Activated CD4-positive, alpha-beta T cell treated with anti-CD3 and anti-CD28 coated beads for 48 hours (primary cell): ENCODE results near the gene GPHN.
"Not testable (repeated sequence)": the region's sequence is repeated elsewhere in the genome, so short reads cannot be mapped to it uniquely, and the experiment has no call there.

Experiments used
- DNase-seq: peaks from one replicate; pipeline ENCODE4 v3.0.0-alpha.2; 2020

The GPHN gene

GRCh38 chr14:66503532-66503931, 4.4 kb upstream of the GPHN start:
- DNase-seq = no peak

GRCh38 chr14:66507181-66507721, 696 bp upstream of the GPHN start:
- DNase-seq = peak; percentile 54

GRCh38 chr14:66508547-66508845, 549 bp downstream of the GPHN start:
- DNase-seq = no peak

- DNase-seq = peak; percentile 58
Measured at GRCh38 chr14:66508846-66509621, 1.1 kb downstream of the GPHN start.

GRCh38 chr14:66509874-66510273, 1.9 kb downstream of the GPHN start:
- no peak for DNase-seq

GRCh38 chr14:66511849-66512248, 3.9 kb downstream of the GPHN start:
- DNase-seq = no peak

- no peak for DNase-seq
Measured at GRCh38 chr14:66514213-66514612, 6.3 kb downstream of the GPHN start.

GRCh38 chr14:66530526-66530925, 22.6 kb downstream of the GPHN start:
- DNase-seq = no peak

- DNase-seq = no peak
Measured at GRCh38 chr14:66539034-66539433, 31.1 kb downstream of the GPHN start.

GRCh38 chr14:66540038-66540437, 32.1 kb downstream of the GPHN start:
- DNase-seq = no peak

GRCh38 chr14:66541627-66542026, 33.7 kb downstream of the GPHN start:
- DNase-seq = no peak

GRCh38 chr14:66543996-66544395, 36.0 kb downstream of the GPHN start:
- DNase-seq = no peak

- not testable (repeated sequence) for DNase-seq
Measured at GRCh38 chr14:66545191-66545590, 37.2 kb downstream of the GPHN start.

GRCh38 chr14:66545751-66546150, 37.8 kb downstream of the GPHN start:
- DNase-seq = not testable (repeated sequence)

- DNase-seq = no peak
Measured at GRCh38 chr14:66563731-66564130, 55.8 kb downstream of the GPHN start.

- DNase-seq = no peak
Measured at GRCh38 chr14:66568220-66568619, 60.3 kb downstream of the GPHN start.

- DNase-seq = no peak
Measured at GRCh38 chr14:66572826-66573225, 64.9 kb downstream of the GPHN start.

- no peak for DNase-seq
Measured at GRCh38 chr14:66575014-66575413, 67.1 kb downstream of the GPHN start.

GRCh38 chr14:66575939-66576338, 68.0 kb downstream of the GPHN start:
- no peak for DNase-seq

- not testable (repeated sequence) for DNase-seq
Measured at GRCh38 chr14:66587753-66588152, 79.8 kb downstream of the GPHN start.

GRCh38 chr14:66595394-66595793, 87.4 kb downstream of the GPHN start:
- no peak for DNase-seq

GRCh38 chr14:66596241-66596985, 88.5 kb downstream of the GPHN start:
- DNase-seq = no peak

GRCh38 chr14:66600416-66600815, 92.5 kb downstream of the GPHN start:
- no peak for DNase-seq

GRCh38 chr14:66601932-66602578, 94.1 kb downstream of the GPHN start:
- DNase-seq = no peak
